Right lobe of liver (tissue), 6 donors: ENCODE data around the gene SLC15A4. TPM values are rescaled to one million over a fixed set of nuclear protein-coding genes. Genes with fewer than 3 reads are reported as not detected.
A peak's percentile ranks its signal among the peaks of the same experiment; 100 is the strongest.

Source experiments
- ATAC-seq, 4 donors: fragments of 200-7000 bp; cut with Tn5 transposase; one replicate each; pipeline ENCODE4 v1.9.1; 2020; ENCODE audit warnings: mild to moderate bottlenecking in 4 of 4, moderate library complexity in 4 of 4
- DNase-seq, 3 donors: peaks; one replicate each; pipeline ENCODE4 v3.0.0-alpha.2; 2020
- H3K27ac ChIP-seq, 3 donors: fragments of 200-600 bp; one replicate each; pipeline ENCODE4 v1.8.0; 2022
- H3K27me3 ChIP-seq, 2 donors: fragments of 200-600 bp; one replicate each; pipeline ENCODE4 v1.8.0; 2022
- H3K36me3 ChIP-seq, 4 donors: fragments of 200-600 bp; sonication (generic) in 1 of 4; one replicate each; pipeline versions ENCODE4 v1.5.1 to v1.8.0; 2017 to 2022; ENCODE audit warnings: control low read depth in 1 of 4
- H3K4me1 ChIP-seq, 4 donors: fragments of 200-600 bp; sonication (generic) in 1 of 4; one replicate each; pipeline versions ENCODE4 v1.5.1 to v1.8.0; 2017 to 2022; ENCODE audit warnings: control low read depth in 1 of 4
- H3K4me3 ChIP-seq, 3 donors: fragments of 200-600 bp; one replicate each; pipeline ENCODE4 v1.8.0; 2022
- H3K9me3 ChIP-seq, 4 donors: fragments of 200-600 bp; sonication (generic) in 1 of 4; one replicate each; pipeline versions ENCODE4 v1.5.1 to v1.8.0; 2017 to 2022; ENCODE audit warnings: control low read depth in 1 of 4
- POLR2A ChIP-seq: fragments of 450-650 bp; IDR thresholded peaks from one replicate; pipeline ENCODE4 v1.6.1; 2017; ENCODE audit warnings: antibody characterized with exemption, mild to moderate bottlenecking
- WGBS: methylation state at CpG from one replicate; pipeline ENCODE4 v1.1.6; 2018; ENCODE audit warnings: low coverage, low lambda C conversion rate; ENCODE audit not compliant: insufficient coverage; ENCODE audit errors: missing lambda C conversion rate; 5-methylcytosine and 5-hydroxymethylcytosine counted together
- intact Hi-C, 2 donors: fragments of 100-400 bp; cut with DNase I; formaldehyde crosslinking; loops; one replicate each; pipeline versions ENCODE4 v1.11.2 to v1.14.1; 2022
- total RNA-seq, 6 experiments: library from RNA; depleted of rRNA in 2 of 6; stranded (reverse); fragments of >200 nt in 2 of 6; fragmentation: NEBNext Ultra II Directional in 3 of 6; extraction: Animal tissue kit (Norgen Biotek cat#: 25700) in 3 of 6; gene quantifications; one replicate each; pipeline versions ENCODE4 v1.1.0 to v1.2.4, GENCODE V29; 2016 to 2023
- TF ChIP-seq, protein P1 (sequence below), 4 donors: fragments of 200-600 bp in 3 of 4; fragments of 450-650 bp in 1 of 4; IDR thresholded peaks; one replicate each; pipeline versions ENCODE4 v1.5.1 to v1.8.0; 2016 to 2022; ENCODE audit warnings: antibody characterized with exemption in 4 of 4, mild to moderate bottlenecking in 2 of 4
- donor health status: DM: no; HTN: yes; CAD: no.
- donor health status: DM: no; HTN: no; CAD: no.
- donor health status: DM: no; HTN: no; CAD: no.
- donor health status: DM: no; HTN: yes; CAD: no.
- donor health status: DM: no; HTN: yes; CAD: no.

Gene SLC15A4
- total RNA-seq, 6 experiments from 2014 or later: 10.7 to 49.2 (median 25.5) TPM

DNA sequence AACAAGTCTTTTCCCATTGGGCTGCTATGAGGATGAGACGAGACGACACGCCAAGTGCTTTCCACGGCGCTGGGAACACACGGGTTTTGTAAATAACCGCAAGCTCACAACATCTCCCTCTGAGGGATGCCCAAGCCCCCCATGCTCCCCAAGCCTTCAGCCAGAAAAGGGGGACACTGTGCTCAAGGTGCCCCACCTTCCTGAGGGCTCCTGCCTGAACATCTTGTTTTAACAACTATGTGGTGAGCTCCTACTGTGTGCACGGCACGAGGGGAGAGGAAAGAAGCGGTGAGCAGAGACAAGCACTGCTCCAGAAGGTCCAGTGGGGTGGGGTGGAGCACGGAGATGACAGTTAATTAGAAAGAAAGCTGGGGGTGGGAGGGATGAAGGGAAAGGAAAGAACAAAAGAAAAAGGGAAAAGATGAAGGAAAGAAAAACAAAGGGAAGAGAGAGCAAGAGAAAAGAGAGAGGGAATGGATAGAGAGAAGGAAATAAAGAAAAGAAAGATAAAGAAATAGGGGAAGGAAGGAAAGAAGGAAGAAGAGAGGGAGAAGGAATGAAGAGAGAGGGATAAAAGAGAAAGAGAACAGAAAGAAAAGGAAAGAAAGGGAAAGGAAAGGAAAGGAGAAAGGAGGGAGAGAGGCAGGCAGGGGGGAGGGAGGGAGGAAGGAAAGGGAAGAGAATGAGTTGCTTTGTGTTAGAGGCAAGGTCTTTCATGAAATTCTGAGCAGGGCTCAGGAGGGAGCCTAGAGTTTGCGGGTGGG is 56.8 kb downstream of the SLC15A4 start:
- DNase-seq (no peak), ATAC-seq (no peak)
- H3K4me3 ChIP-seq: no peak overlapping the region
- intact Hi-C loops: no loop called here
- H3K36me3 ChIP-seq: no peaks in the 10 kb centered on the region
- WGBS: 26% methylated on average over 5 of the region's 12 CpGs
- TF ChIP-seq POLR2A: no peak
- TF ChIP-seq, protein P1, sequence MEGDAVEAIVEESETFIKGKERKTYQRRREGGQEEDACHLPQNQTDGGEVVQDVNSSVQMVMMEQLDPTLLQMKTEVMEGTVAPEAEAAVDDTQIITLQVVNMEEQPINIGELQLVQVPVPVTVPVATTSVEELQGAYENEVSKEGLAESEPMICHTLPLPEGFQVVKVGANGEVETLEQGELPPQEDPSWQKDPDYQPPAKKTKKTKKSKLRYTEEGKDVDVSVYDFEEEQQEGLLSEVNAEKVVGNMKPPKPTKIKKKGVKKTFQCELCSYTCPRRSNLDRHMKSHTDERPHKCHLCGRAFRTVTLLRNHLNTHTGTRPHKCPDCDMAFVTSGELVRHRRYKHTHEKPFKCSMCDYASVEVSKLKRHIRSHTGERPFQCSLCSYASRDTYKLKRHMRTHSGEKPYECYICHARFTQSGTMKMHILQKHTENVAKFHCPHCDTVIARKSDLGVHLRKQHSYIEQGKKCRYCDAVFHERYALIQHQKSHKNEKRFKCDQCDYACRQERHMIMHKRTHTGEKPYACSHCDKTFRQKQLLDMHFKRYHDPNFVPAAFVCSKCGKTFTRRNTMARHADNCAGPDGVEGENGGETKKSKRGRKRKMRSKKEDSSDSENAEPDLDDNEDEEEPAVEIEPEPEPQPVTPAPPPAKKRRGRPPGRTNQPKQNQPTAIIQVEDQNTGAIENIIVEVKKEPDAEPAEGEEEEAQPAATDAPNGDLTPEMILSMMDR (IDR thresholded peaks at IDR 0.05): no peak
- no peaks in the 10 kb centered on the region for H3K9me3 ChIP-seq
- H3K4me1 ChIP-seq: no peaks in the 10 kb centered on the region
- H3K27me3 ChIP-seq: no peaks in the 10 kb centered on the region
- no peak overlapping the region for H3K27ac ChIP-seq

DNA sequence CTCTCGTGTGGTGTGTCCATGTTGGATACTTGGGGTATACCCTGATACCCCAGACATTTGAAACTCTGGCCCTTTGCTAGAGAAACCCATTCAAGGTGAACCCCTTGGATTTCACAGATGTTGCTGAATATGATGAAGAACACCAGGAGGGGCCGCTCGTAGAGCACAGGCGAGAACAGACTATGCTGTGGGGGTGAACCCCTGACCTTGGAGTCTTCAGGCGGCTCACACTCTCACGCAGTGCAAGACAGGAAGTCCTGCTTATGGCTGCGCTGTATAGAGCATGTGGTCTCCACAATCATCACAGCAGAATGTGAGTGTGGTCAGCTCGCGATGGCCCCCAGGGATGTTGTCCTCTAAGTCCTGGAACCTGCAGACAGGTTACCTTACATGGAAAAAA is 60.4 kb downstream of the SLC15A4 start:
- Histone ChIP-seq H3K4me3 (no peak overlapping the region), H3K27ac (no peak overlapping the region), H3K36me3 (no peaks in the 10 kb centered on the region), H3K4me1 (no peaks in the 10 kb centered on the region), H3K27me3 (no peaks in the 10 kb centered on the region), H3K9me3 (no peaks in the 10 kb centered on the region)
- WGBS: 49% methylated on average over 7 of the region's 9 CpGs
- intact Hi-C loops: no loop called here
- ATAC-seq (peak in 3 of 4 donors; percentile 28 to 38 (median 30)), DNase-seq (no peak)
- TF ChIP-seq, protein P1 (IDR thresholded peaks at IDR 0.05): no peak
- no peak for TF ChIP-seq POLR2A

DNA sequence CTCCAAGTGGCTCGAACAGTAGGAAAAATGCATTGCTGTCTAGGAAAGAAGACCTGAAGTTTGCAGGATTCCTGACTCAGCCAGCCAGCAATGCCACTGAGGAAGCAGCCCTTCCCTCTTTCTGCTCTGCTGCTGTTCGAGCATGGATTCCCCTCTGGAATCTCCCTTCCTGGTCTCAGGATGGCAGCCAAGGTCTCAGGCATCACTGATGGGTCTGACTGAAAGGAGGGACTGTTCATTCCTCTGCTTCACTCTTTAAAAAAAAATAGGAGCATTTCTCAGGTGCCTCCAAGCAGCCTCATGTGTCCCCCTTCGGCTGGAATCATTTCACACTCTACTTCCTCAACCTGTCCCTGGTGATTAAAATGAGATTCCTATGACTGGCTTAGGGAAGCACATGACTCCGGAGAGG is 62.4 kb downstream of the SLC15A4 start:
- no peak for TF ChIP-seq POLR2A
- TF ChIP-seq, protein P1 (IDR thresholded peaks at IDR 0.05): no peak
- no peaks in the 10 kb centered on the region for H3K9me3 ChIP-seq
- ATAC-seq (no peak), DNase-seq (no peak)
- no peak overlapping the region for H3K4me3 ChIP-seq
- no peak overlapping the region for H3K27ac ChIP-seq
- intact Hi-C loops: no loop called here
- no peaks in the 10 kb centered on the region for H3K4me1 ChIP-seq
- H3K36me3 ChIP-seq: no peaks in the 10 kb centered on the region
- no peaks in the 10 kb centered on the region for H3K27me3 ChIP-seq
- 30% methylated on average over 2 of the region's 4 CpGs for WGBS

DNA sequence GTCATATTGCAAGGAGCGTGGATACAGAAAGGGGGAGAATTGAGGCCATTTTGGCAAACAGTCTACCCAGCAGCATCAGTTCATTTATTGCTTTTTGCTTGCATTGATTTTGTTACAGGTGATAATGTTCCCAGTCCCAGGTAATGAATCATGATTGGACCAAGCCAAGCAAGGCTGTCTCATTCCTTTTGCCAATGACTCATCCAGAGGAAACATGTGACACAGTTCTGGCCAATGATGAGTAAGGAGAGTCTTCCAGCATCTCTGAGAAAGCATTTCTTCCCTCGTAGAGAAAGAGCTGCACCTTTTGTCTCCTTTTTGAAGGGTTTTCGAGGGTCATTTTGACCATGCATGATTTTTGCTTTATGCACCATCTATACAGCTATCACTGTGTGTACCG is 68.2 kb downstream of the SLC15A4 start:
- Histone ChIP-seq H3K4me1 (no peaks in the 10 kb centered on the region), H3K9me3 (no peaks in the 10 kb centered on the region), H3K27ac (no peak overlapping the region), H3K27me3 (no peaks in the 10 kb centered on the region), H3K4me3 (no peak overlapping the region), H3K36me3 (no peaks in the 10 kb centered on the region)
- intact Hi-C loops: no loop called here
- TF ChIP-seq, protein P1 (IDR thresholded peaks at IDR 0.05): no peak
- TF ChIP-seq POLR2A: no peak
- no peak for ATAC-seq
- 47% methylated on average over 4 of the region's 4 CpGs for WGBS
- DNase-seq: no peak
